Suppressor macrophage treated with lipopolysaccharide for 1 hour (primary cell): ENCODE measurements around the gene DHX38.

Experiments
- DNase-seq, 3 donors: peaks; one replicate each; pipeline ENCODE4 v3.0.0-alpha.2; 2020 to 2022

Gene DHX38

DNA sequence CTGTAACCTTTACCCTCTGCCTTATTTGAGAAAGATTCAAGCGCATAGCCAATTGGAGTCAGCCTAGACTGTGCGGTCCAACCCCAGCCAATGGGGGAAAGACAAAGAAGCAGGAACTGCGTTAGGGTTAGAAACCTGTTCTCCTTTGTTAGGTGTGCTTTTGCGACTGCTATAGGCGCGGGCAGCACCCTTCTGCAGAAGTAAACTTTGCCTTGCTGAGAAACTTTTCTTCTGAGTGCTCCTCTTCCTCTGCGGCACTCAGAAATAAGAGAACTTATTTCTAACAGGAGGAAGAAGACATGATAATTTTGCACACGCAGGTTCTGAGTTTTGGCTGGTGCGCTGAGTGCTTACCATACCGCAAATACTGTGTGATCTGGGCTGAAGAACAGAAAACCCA lies 9.2 kb upstream of the DHX38 start:
- no peak for DNase-seq

DNA sequence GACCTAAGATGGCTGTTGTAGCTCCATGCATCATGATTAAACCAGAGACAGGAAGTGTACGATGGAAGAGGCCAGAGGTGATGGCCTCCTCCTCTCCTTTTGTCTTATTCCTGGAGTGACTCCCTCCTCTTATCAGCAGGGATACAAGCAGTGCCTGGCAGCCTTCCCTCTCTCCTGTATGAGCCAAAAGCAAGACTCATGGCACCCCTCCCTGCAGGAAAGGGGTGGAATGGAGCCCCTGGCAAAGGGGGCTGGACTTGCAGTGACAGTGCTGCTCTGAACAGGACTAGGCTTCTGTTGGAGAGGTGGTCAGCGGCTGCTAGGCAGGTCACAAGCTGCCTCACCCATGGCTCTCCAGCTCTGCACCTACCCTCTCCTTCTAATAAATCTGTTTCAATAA lies 8.6 kb upstream of the DHX38 start:
- DNase-seq = no peak

DNA sequence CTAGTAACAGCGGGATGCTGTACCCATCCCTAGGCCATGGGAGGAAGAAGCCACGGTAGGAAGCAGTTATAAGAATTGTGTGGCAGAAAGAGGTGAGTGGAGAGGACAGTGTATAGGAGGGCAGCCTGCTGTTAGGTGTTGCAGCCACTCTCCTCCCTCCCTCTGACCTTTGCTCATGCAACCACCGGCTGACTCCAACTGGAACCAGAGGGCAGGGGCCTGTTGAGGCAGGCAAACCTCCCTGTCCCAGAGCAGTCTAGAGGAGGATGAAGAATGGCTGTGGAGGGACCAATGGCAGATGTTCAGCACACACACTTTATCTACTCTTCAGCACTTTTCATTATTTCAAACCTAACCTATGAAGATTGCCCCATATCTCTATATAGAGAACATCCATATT lies 2.4 kb upstream of the DHX38 start:
- no peak for DNase-seq

DNA sequence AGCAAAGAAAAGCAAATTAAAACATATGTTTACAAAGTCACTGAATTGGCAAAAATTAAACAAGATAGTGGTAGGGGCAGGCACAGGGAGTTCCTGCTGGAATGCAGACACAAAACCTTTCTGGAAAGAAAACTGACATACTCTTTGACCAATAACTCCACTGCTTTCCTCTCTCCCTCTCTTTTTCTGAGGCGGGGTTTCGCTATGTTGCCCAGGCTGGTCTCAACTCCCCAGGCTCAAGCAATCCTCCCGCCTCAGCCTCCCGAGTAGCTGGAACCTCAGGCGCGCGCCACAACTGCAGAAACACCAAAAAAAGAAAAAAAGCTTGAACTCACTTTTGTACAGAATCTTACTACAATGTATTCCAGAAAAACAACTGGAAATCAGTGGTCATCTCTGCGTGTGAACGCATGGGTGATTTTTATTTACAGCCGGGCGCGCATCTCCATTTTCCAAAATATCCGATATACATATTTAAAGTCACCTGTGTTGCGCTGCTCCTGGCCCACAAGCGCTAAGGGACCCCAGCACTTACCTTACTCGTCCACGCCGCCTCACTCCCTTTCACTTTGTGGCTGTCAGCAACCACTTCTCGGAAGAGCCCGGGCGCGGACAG lies 707 bp upstream of the DHX38 start:
- peak; percentile 37 to 56 (median 53) for DNase-seq

DNA sequence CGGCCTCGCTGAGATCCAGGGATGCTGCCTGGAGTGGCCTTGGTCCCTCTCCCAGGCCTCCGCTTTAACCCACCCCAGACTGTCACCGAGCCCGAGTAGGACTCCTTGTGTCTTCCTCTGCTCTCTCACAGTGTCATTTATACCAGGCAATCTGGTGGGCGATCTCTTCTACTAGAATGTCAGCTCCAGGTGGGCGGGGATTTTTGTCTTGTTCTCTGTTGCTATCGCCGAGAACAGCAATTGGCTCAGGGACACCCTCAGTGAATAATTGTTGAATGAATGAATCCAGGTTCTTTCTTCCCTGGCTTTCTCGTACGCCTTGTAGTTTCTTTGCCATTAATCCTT lies 591 bp downstream of the DHX38 start:
- peak; percentile 75 to 85 (median 83) for DNase-seq

DNA sequence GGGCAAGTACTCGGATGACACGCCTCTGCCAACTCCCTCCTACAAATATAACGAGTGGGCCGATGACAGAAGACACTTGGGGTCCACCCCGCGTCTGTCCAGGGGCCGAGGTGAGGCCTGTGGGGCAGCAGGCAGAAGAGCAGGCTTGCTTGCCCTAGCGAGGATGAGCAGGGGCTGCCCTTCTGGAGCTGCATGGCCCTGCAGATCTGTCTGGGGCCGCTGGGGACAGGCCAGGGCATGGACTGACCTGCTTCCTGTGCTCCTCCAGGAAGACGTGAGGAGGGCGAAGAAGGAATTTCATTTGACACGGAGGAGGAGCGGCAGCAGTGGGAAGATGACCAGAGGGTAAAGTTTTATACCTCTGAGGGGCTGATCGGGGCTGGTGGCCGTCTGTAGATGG lies 5.3 kb downstream of the DHX38 start:
- no peak for DNase-seq

DNA sequence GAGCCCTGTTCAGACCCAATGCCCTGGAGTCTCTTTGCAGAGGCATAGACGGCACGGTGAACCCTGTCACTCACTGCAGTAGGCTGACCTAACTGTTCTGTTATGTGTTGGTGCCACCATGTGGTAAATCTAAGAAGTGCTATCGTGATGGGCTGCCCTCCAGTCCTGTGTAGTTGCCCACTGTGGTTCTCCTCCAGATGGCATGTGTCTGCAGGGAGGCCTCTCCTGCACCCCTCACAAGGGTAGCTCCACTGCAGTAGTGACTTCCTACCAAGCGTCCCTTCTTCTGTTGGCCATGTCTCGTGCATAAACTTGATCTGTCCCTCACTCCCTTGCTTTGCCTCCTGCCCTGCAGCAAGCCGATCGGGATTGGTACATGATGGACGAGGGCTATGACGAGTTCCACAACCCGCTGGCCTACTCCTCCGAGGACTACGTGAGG lies 5.8 kb downstream of the DHX38 start:
- DNase-seq = peak; percentile 70 to 73 (median 71)

DNA sequence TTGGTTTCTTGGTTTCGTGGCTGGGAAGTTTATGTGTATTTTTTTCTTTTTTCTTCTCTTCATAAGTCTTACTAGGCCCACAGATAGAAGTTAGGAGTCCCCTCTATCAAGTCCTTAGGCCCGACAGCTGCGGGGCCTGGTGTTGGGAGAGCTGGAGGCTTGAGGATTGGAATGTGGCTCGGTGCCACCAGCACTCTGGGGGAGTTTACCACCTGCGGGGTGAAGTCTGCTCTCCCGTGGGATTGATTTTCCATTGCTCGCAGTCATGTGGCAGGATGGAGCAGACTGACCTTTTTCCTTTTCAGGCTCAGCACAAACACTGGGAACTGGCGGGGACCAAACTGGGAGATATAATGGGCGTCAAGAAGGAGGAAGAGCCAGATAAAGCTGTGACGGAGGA lies 7.5 kb downstream of the DHX38 start:
- DNase-seq = no peak

DNA sequence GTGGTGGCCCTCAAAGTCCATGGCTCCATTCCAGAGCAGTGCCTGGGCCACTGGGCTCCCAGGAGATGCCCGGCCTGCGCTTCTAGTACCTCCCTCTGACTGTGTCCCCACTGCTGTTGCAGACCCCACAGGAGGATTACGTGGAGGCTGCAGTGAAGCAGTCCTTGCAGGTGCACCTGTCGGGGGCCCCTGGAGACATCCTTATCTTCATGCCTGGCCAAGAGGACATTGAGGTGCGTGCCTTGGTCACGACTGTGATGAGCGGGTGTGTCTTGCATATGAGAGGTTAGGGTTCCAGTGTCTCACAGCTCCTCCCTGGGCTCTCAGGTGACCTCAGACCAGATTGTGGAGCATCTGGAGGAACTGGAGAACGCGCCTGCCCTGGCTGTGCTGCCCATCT lies 11.3 kb downstream of the DHX38 start:
- DNase-seq = no peak

DNA sequence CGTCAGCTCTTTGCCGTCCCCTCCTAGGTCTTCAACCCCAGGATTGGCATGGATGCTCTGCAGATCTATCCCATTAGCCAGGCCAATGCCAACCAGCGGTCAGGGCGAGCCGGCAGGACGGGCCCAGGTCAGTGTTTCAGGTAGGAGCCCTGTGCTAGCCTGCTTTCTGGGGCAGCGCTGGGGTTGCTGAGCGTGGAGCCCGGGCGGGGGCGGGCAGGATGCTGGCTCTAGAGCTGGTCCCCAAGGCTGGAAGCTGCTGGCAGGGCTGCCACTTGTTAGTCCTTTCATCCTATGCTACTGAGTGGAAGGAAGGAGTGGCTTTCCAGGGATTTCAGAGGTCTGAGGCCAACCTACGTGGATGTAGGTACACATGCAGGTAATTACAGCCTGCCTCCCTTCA lies 12.3 kb downstream of the DHX38 start:
- no peak for DNase-seq

DNA sequence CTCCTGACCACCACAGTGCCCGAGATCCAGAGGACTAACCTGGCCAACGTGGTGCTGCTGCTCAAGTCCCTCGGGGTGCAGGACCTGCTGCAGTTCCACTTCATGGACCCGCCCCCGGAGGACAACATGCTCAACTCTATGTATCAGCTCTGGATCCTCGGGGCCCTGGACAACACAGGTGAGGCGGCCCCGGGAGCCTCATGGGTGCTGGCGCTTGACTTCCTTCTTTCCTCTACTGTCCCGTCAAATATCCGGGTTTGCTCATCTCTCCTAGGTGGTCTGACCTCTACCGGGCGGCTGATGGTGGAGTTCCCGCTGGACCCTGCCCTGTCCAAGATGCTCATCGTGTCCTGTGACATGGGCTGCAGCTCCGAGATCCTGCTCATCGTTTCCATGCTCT lies 13.7 kb downstream of the DHX38 start:
- DNase-seq = no peak

DNA sequence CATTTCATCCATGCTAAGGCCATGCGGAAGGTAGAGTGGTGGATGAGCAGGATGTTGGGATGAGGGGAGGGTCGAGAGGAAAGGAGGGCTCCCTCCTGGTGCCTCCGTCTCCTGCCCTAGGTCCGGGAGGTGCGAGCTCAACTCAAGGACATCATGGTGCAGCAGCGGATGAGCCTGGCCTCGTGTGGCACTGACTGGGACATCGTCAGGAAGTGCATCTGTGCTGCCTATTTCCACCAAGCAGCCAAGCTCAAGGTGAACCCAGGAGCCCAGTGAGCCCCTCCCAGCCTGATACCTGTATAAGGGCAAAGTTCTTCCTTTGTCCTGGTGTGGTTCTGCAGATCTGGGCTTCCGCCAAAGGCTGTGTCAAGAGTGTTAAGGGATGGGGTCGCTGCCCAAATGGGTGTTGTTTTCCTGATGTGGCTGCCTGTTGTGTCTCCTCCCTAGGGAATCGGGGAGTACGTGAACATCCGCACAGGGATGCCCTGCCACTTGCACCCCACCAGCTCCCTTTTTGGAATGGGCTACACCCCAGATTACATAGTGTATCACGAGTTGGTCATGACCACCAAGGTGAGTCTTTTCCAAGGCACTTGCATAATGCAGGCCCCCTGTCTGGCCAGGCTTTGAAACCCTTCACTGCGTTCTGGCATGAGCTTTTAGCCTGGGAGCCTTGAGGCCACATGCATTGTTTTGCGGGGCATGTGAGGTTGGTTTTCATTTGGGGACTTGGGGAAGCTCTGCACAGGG lies 14.9 kb downstream of the DHX38 start:
- no peak for DNase-seq

DNA sequence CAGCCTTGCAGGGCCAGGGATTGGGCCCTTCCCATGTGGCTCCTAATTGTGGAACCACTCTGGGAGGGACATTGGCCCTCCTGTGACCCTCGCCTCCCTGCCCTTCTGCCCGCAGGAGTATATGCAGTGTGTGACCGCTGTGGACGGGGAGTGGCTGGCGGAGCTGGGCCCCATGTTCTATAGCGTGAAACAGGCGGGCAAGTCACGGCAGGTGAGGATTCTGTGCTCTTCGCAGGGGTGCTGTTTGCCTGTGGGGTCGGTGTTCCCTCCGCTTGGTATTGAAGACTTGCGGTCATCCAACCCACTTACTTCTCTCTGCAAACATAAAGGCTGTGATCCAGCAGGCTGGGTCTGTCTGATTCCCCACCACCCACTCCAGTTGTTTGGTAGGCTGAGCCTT lies 15.7 kb downstream of the DHX38 start:
- no peak for DNase-seq

DNA sequence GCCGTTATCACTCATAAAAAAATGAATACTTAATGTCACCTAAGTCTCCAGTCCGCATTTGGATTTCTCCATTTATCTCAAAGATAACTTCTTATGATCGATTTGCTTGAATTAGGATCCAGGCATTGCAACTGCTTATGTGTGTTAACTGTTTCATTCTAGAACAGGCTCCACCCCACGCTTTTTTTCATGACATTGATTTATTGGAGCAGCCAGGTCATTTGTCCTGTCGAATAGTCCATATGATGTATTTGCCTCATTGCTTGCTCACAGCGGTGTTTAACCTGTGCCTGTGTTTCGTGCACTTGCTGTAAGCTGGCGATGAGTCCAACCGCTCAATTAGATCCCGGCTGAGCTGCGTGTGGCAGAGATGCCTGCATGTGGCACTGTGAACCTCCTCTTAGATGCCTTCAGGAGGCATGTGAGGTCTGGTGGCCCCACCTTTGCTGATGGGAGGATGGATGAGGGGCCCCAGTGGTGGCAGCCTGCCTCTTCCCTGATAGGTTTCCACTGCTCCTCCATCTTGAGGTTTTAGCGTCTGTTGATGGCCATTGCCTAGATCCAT lies 16.4 kb downstream of the DHX38 start:
- DNase-seq = no peak

DNA sequence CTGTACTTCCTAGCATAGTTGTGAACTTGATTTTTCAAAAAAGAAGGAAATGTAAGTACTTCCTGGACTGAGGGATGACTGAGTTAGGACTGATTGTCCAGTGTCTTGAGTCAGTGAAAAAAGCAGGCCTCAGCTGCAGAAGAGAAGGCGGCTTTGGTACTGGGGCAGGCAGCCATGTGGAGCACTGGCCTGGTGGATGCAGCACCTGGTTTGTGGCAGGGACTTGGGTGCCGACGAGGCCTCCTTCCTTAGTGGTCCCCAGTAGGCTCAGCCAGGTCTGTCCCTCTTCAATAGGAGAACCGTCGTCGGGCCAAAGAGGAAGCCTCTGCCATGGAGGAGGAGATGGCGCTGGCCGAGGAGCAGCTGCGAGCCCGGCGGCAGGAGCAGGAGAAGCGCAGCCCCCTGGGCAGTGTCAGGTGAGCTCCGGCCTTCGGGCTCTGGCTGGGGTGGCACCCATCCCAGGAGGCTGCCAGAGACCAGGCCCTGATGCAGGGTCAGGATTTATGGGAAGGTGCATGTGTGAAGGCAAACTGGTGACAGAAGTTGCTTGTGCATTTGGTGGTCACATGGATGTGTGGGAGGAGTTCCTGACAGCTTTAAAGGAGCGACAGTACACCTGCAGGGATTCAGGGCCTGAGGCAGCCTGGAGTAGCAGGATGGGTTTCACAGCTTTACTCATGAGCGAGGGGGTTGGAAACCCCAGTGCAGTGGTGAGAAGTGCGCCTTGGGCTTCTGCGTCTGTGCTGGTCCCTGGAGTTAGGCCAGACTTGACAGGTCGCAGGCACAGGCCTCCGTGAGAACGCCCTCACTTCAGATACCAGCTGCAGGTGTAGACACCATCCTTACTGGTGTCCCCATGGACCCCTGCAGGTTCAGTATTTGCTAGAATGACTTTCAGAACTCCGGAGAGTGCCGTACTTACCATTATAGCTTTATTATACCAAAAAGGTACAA lies 17.3 kb downstream of the DHX38 start:
- no peak for DNase-seq

DNA sequence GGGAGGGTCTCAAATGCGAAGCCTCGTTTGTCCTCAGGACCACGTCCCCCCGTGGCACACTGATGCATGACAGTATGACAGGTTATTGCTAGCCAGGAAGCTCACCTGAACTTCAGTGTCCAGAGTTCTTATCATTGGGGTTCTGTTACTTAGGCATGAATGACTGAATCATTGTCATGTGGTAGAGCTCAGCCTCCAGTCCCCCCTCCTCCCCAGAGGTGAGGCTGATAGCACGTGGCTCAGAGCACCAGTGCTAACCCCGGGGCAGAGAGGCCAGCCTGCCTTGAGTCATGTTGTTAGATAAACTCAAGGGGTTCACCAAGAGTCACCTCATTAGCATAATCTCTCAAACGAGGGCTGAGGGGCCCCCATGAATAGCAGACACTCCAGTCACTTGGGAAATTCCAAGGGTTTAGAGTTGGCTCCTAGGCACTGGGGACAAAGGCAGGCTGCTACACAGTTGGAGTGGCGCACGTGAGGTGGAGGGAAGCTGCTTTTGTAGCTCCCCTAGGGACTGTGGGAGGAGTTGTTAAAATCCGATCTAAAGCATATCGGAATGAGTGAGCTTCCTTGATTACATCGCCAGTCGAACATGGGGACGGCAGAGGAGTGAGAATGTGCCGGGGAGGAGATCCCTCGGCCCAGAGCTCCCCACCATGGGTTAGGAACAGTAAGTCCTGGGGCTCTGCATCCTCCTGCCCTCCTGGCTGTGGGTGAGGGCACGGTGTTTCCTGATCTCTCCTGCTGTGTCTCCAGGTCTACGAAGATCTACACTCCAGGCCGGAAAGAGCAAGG lies 18.2 kb downstream of the DHX38 start:
- DNase-seq = no peak

DNA sequence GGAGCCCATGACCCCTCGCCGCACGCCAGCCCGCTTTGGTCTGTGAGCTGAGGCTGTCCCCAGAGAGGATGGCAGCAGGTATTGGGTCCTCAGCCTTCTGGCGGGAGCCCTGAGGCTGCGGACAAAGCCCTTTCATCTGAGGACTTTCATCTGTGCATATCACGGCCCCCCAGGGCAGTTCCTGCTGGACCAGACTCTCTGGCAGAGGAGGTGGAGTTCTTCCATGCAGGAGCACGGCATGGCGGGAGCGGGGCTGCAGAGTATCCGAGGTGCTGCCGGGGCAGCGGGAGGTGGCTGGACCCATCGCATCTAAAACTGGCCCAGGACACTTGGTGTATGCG lies 18.8 kb downstream of the DHX38 start:
- no peak for DNase-seq

DNA sequence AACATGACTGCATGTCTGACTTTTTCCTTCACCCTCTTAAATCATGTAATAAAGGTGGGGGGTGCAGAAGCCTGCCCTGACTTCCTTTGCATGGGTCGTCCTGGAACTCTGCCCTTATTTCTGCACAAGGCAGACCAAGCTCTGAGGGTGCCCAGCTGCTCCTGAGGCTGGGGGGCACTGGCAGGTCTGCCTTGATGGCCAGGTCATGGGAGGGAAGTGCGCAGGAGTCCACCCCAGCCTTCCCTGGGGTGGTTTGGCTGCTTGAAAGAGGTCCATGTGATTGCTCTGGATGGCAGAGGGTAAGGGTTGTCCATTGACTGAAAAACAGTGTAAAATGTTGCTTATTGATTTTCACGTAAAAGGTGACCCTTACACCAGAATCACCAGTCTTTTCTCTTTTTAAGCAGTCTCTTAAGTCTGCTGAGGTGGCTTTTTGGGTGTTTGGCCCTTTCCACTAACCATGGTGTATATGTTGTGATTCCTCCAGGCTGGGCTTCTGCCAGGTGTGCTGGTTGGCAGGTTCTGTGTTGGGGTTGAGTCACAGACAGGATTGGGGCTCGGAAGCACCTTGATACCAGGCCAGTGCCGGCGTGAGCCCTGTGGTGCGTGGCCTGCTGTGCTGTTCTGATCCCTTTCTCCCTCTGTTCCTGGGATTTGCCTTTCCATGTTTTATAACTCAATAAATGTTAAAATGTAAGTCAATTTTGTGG lies 19.4 kb downstream of the DHX38 start:
- no peak for DNase-seq

DNA sequence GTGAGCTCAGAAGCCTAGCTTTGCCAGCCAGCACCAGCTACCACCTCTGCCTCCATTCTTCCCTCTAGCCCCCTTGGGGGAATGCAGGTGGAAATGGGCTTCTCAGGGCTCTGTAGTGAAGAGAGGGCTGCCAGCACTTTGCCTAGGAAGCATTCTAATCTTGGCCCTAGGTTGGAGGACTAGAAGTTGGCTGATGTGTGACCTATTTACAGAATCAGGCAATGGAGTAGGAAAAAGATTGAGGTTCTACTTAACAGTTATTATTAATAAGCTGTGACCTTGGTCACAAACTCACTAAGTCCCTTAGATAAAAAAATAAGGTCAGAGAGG lies 19.9 kb downstream of the DHX38 start:
- no peak for DNase-seq

DNA sequence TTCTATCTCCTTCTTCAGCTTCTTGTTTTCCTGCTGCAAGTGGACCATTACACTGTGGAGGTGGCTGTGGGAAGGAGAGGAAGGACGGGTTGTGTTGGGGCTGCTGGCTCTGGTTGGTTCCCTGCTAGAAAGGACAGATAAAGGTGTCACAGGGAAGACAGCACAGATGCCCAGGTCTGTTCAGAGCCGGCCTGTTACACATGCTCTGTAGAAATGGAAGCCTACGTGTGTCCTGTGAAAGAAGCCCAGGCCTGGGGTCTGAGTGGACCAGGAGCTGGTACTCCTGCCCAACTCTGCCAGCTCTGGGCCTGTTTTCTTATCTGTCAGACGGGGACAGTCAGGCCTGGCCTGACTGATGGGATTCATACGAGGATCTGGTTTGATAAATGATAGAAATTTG lies 26.4 kb downstream of the DHX38 start:
- DNase-seq = no peak

DNA sequence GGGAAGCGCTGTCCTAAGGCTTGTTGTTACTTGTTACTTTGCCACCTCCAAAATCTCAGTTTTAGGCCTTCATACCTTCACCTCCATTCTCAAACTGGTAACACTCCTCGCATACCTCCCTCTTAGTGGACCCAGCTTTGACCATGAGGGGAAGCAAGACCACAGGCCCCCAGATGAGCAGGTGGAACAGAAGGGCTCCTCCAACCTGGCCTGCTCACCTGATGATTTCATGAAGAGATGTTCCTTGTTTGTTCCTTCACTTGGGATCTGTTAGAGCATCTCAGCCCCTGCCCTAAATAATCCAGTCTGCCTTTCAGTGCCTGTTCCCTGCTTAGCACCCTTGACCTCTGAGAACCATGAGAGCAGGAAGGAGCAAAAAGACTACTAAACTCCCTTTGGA lies 28.7 kb downstream of the DHX38 start:
- no peak for DNase-seq

DNA sequence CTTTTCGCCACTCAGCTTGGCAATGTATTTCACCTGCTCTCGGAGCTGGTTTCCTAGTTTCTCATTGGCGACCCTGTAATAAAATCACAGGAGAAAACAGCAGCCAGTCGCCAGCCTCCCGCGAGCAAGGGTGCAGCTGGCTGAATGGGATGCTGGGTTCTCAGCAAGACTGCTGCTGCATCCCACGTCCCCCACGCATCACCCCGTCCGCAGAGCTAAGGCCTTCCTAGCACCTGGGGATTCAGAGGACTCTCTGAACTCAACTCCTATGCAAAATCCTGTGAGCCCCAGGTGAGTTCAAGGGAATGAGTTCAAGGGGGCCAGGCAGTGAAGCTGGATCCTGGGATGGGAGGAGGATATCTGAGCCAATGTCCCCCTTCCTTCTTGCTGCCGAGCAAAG lies 29.3 kb downstream of the DHX38 start:
- no peak for DNase-seq
